HG03025 (cell line): Measurements from ENCODE around the gene AIFM3.
"Not testable (repeated sequence)": the region's sequence is repeated elsewhere in the genome, so short reads cannot be mapped to it uniquely, and the experiment has no call there.

Experiments
- ATAC-seq: cut with Tn5 transposase; IDR thresholded peaks from one replicate; pipeline ENCODE4 v1.9.1; 2021; ENCODE audit warnings: mild to moderate bottlenecking, moderate library complexity; ENCODE audit not compliant: unreplicated experiment, low FRiP score

AIFM3 gene

GRCh38 chr22:20940186-20940651 lies 26.8 kb upstream of the AIFM3 start:
- ATAC-seq: no peak

- no peak for ATAC-seq
Measured at GRCh38 chr22:20940904-20941385, 26.1 kb upstream of the AIFM3 start.

DNA sequence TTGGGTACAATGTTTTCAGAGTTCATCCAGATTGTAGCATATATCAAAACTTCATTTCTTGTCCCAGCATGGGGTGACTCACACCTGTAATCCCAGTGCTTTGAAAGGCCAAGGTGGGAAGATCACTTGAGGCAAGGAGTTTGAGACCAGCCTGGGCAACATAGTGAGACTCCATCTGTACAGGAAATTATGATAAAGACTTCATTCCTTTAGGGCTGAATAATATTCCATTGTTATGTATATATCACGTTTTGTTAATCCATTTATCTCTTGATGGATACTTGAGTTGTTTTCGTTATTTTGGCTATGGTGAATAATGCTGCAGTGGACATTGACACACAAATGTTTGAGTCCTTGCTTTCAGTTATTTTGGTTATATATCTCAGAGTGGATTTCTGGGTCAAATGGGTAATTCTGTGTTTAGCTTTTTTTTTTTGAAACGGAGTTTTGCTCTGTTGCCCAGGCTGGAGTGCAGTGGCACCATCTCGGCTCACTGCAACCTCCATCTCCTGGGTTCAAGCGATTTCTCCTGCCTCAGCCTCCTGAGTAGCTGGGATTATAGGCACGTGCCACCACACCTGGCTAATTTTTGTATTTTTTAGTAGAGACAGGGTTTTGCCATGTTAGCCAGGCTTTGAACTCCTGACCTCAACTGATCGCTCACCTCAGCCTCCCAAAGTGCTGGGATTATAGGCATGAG lies 24.7 kb upstream of the AIFM3 start:
- not testable (repeated sequence) for ATAC-seq

DNA sequence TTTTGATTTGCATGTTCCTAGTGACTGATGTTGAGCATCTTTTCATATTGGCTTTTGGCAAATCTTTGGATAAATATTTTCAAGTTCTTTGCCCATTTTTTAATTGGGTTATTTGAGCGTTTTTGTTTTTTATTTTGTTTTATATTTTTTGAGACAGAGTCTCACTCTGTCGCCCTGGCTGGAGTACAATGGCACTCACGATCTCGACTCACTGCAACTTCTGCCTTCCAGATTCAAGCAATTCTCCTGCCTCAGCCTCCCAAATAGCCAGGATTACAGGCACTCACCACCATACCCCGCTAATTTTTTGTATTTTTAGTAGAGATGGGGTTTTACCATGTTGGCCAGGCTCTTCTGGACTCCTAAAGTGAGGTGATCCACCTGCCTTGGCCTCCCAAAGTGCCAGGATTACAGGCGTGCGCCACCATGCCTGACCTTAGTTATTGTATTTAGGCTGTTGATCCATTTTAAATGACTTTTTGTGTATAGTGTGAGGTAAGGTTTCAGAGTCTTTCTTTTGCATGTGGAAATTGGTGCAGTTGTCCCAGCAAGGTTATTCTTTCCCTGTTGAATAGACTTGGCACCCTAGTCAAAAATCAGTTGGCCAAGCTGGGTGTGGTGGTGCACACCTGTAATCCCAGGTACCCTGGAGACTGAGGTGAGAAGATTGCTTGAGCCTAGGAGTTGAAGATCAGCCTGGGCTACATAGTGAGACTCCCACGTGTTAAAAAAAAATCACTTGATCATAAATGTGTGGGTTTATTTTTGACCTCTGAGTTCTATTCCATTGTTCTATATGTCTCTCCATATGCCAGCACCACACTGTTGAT lies 23.7 kb upstream of the AIFM3 start:
- ATAC-seq: no peak

DNA sequence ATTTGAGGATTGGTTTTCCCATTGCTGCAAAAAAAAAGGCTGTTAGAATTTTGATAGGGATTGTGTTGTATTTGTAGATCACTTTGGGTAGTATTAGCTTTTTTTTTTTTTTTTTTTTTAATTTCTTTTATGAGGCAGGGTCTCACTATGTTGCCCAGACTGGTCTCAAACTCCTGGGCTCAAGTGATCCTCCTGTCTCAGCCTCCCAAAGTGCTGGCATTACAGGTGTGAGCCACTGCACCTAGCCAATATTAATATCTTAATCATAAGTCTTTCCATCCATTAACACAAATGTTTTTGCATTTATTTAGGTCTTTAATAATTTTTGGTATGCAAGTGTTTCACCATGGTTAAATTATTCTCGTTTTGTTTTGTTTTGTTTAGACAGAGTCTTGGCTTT lies 23.0 kb upstream of the AIFM3 start:
- ATAC-seq: no peak

DNA sequence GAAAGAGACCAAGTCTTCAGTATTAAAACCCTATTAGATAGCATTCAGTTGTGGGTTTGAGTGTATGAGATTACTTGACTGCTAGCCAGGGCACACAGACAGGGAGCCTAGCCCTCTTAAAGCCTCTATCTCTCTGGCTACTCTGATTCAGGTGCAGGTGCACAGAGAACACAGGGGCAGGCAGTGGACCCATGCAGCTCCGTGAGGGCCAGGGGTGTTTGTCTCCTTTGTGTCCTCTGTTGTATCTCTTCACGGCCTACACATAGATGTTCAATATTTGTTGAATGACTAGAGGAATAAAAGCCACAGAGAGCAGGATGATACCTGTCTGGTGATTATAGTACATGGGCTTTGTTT lies 21.5 kb upstream of the AIFM3 start:
- ATAC-seq: no peak

DNA sequence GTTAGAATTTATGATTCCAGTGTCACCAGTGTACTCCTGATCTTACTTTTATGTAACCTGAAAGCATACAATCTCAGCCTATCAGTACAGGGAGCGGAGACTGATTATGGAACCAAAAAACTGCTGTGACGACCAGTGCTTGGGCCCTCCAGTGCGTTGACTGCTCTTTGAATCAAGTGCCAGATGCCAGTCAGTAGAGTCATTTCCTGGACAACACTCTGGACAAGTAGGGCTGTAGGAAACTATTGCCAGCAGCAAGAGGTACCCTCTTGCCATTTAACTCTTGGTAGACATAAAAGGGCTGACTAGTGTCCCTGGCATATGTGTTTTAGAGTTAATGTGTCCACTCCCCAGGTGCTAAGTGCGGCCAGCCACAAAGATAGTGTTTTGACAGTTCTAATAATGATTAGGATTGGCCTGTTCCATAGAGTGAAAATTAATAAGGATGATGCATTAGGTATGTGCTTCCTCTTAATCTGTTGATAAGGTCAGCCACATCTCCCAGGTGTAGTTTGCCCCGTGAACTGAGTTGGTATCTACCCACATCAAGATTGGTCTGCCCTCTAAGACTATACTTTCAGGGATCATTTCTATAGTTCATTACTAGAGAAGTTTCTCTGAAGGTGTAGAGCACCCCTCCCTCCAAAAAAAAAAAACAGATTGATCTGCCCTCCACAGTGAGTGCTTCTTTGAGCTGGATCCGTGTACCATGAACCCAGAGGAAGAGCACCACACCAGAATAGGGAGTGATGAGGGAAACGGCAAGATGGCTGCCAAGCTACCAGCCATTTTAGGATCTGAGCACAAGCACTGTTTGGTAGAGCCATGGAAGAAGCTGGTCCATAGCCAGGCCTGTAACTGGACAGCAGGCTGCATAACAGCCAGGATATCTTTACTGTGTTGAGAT lies 20.7 kb upstream of the AIFM3 start:
- ATAC-seq: no peak

DNA sequence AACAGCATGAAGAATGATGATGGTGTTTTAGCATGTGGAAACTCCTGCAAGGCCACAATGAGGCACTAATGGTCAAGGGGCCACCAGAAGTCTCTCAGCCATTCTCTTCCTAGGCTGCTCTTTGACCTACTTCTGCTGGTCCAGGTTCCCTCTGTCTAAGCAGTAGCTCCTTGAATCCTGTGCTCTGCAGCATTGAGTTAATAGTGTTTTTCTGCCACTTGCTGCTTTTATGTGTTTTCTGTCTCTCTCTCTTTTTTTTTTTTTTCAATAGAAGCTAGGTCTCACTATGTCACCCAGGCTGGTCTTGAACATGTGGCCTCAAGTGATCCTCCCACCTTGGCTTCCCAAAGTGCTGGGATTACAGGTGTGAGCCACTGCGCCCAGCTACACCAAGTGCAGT lies 20.1 kb upstream of the AIFM3 start:
- no peak for ATAC-seq

GRCh38 chr22:20948450-20948849 lies 18.6 kb upstream of the AIFM3 start:
- ATAC-seq: no peak

DNA sequence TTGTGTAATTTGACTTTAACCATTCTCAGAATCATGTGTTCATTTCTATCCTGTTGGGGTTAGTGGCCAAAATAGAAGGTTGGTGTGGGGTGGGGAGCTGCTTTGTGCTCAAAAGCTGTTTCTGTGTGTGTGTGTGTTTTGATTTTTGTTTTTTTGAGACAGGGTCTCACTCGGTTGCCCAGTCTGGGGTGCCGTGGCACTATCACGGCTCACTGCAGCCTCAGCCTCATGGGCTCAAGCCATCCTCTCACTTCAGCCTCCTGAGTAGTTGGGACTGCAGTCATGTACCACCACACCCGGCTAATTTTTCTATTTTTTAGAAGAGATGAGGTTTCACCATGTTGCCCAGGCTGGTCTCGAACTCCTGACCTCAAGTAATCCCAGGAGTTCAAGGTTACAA lies 18.1 kb upstream of the AIFM3 start:
- no peak for ATAC-seq

- no peak for ATAC-seq
Measured at GRCh38 chr22:20949698-20950183, 17.3 kb upstream of the AIFM3 start.

GRCh38 chr22:20951151-20951931 lies 15.7 kb upstream of the AIFM3 start:
- no peak for ATAC-seq

DNA sequence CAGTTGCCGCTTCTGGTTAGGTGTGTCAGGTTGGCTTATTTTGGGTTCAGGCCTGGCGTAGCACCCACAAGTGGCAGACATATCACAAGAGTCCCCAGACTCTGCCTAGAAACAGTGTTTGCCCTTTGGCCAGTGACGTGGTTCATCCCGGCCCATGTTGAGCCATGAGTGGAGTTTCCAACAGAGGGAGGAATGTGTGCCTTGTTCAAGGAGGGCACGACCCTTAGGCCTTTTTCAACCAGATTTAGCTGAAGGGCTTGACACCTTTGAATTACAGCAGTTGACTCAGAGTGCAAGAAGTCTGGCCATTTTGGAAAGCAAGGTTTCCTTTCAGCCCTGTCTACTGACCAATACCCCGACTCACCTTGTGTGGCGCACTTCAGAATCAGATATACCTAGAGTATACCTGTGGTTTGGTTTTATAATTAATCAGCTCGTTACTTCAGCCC lies 15.1 kb upstream of the AIFM3 start:
- ATAC-seq: no peak

DNA sequence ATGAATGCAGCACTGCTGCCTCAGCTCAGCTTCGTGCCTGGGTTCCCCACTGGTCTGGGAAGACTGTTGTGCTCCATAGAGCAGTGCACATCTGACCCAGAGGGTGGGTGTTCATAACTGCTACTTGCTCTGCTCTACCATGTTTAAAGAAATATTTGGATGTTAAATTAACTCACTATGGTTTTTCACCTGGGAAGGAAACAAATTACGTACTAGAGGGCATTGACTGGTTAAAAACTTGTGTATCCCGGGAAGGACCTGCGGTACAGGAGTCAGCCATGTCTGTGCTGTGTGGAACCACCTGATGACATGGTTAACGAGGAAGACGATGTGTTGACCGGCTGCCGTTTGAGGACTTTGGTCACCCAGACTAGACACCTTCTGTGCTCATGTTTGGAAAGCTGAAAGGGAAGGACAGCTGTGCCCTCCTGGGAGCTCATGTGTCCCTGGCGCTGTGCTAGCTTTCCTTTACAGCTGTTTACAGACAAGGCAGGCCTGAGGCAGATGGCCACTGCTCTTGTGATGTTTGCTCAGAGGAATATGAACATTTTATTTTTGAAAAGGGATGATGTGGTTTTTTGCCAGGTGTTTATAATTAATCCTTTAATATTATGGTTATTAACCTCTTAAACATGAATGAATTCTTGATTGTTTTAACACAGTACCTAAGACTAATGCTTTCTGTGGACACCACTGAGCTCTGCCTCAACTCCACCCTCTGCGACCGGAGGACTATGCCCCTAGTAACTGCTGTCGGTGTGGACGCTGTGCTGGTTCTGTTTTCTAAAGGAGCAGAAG lies 14.3 kb upstream of the AIFM3 start:
- ATAC-seq: no peak

DNA sequence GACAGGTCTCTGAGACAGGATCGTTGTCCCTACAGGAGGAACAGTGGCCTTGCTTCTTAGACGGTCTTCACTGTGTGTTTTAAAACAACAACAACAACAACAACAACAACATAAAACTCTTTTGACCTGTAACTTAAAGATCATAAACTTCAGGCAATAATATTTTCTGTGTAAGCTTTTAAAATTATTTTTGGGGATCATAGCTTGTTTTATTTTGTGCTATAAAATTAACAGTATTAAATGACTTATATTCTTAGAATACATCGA lies 13.8 kb upstream of the AIFM3 start:
- ATAC-seq: no peak

DNA sequence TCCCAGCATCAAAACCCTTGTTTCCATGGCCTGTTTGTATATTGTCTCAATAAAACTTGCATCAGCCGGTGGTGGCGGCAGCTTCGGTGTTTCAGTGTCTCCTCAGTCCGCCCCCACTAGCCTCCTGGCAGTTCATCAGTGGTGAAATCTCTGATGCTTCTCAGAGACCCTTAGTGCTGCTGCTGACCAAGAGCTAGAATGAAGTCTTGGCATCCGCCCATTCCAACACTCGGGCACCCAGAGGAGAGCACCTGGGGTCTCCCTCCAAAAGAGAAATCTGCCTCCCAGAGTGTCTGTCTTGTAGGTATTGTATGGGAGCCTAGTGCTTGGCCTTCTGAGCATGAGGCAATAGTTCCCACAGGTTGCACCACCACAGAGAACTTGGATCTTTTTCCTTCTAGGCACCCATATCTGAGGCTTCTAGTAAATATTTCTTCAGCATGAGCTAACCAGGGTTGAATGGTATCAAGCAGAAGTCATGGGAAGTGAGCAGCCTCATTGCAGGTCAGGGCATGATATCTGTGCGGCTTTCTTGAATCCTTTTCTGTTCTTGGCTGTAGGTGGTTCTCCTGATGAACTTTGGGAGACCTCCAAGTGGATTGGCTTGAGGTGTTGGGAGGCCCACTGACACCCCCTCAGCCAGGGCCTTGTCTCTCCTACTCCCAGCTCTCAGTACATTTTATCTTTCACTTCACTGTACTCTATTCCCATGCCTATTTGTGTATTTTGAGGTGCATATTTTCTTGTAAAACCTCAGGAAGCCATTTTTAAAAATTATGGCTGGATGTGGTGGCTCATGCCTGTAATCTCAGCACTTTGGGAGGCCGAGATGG lies 13.2 kb upstream of the AIFM3 start:
- ATAC-seq: no peak

DNA sequence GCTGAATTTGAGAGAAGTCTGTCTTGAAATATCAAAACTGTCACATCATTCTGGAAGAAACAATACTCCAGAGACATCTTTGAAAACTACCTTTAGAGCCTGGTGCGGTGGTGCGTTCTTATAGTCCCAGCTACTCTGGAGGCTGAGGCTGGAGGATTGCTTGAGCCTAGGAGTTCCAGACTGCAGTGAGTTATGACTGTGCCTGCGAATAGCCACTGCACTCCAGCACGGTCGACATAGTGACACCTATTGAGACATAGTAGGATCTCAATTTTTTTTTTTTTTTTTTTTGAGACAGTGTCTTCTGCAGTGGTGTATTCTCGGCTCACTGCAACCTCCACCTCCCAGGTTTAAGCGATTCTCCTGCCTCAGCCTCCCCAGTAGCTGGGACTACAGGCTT lies 11.5 kb upstream of the AIFM3 start:
- no peak for ATAC-seq

DNA sequence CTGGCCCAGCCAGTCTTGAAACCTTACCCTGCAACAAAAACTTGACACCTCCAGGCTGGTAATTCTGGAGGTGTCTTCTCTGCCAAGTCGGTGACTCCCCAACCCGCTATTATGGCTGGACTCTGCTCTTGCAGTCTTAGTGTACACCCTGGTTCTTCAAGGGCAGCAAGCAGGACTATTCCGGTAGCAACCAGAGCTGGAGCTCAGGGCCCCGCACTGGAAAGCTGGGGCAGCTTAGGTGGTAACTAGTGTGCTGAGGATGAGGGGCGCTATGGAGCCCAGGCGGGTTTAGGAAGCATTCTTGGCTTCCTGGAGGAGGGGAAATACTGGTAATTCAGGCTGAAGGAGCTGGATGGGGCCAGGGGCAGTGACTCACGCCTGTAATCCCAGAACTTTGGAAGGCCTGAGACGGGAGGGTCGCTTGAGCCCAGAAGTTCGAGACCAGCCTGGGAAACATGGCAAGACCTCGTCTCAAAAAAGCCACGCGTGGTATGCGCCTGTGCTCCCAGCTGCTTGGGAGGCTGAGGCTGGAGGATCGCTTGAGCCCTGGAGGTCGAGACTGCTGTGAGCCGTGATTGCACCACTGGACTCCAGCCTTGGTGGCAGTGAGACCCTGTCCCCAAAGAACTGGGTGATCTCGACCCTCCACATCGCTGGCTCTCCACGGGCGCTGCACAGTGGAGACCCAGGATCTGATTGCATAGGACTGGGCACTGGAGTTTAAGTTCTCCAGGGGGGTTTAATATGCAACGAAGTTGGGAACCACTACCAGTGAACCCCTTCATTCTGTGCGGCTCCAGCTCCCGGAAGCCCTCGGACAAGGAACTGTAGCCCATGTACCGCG lies 10.6 kb upstream of the AIFM3 start:
- ATAC-seq: no peak
